GM12878 (cell line): Measurements from ENCODE around the gene CDC25A. TPM values are rescaled to one million over a fixed set of nuclear protein-coding genes. Genes with fewer than 3 reads are reported as not detected.

Experiments
- ATAC-seq: fragments of 200-7000 bp; cut with Tn5 transposase; 3 replicates; pipeline ENCODE4 v1.9.1; 2020; ENCODE audit warnings: mild to moderate bottlenecking, moderate library complexity
- BruUV-seq: library from RNA; stranded (reverse); fragments of 400-500 nt; replicated peaks from 2 replicates; lab custom pipeline; 2021; lab: Mats Ljungman, UMichigan
- CTCF ChIA-PET: fragments of 300-600 bp; sonication (Branson Sonifier 250); formaldehyde crosslinking; extraction: SDS; loops from one replicate; lab custom pipeline; 2021; ENCODE audit warnings: inconsistent platforms; lab: Yijun Ruan, JAX
- POLR2A ChIA-PET: fragments of 350-600 bp; formaldehyde crosslinking; extraction: SDS; loops from one replicate; lab custom pipeline; 2021; ENCODE audit warnings: inconsistent platforms; lab: Charles Lee
- RAD21 ChIA-PET: fragments of 300-600 bp; sonication (Branson Sonifier 250); formaldehyde crosslinking; loops from one replicate; lab custom pipeline; 2023; ENCODE audit warnings: antibody characterized with exemption; ENCODE audit not compliant: unreplicated experiment; lab: Charles Lee
- SMC1A ChIA-PET: fragments of 300-600 bp; sonication (Branson Sonifier 250); formaldehyde crosslinking; loops from one replicate; lab custom pipeline; 2023; ENCODE audit not compliant: unreplicated experiment, uncharacterized antibody; lab: Charles Lee
- DNase-seq: peaks from one replicate; pipeline ENCODE4 v3.0.0-alpha.2; 2011; ENCODE audit warnings: low read depth, low spot score
- FAIRE-seq: peaks from 3 replicates; lab custom pipeline; 2011; peaks lifted over from hg19 to GRCh38; lab: Jason Lieb, UNC
- H2AFZ ChIP-seq: 2 replicates; pipeline ENCODE4 v1.6.0; 2011; ENCODE audit warnings: low read depth, low read length, control low read depth; ENCODE audit not compliant: control insufficient read depth
- H3K27ac ChIP-seq: 2 replicates; pipeline ENCODE4 v1.5.1; 2011; ENCODE audit warnings: control low read depth; ENCODE audit not compliant: control insufficient read depth, insufficient read depth
- H3K27me3 ChIP-seq, 2 experiments: replicated peaks in 1 of 2; 2 replicates each; pipeline versions ENCODE4 v1.6.0 to v1.6.1; 2011; ENCODE audit warnings: low read length in 1 of 2; ENCODE audit not compliant: control insufficient read depth in 2 of 2, insufficient read depth in 2 of 2
- H3K36me3 ChIP-seq, 2 experiments: 2 replicates each; pipeline ENCODE4 v1.5.1; 2011; ENCODE audit warnings: low read length in 1 of 2; ENCODE audit not compliant: control insufficient read depth in 2 of 2, insufficient read depth in 2 of 2
- H3K4me1 ChIP-seq: 2 replicates; pipeline ENCODE4 v1.6.1; 2011; ENCODE audit warnings: mild to moderate bottlenecking, low read length, moderate library complexity, mixed read lengths; ENCODE audit not compliant: control insufficient read depth, insufficient read depth
- H3K4me2 ChIP-seq: 2 replicates; pipeline ENCODE4 v1.6.0; 2011; ENCODE audit warnings: control low read depth; ENCODE audit not compliant: control insufficient read depth, insufficient read depth
- H3K4me3 ChIP-seq: fragments of 200-600 bp; sonication (generic); 2 replicates; pipeline ENCODE4 v1.5.1; 2016
- H3K79me2 ChIP-seq: 2 replicates; pipeline ENCODE4 v1.6.0; 2011; ENCODE audit warnings: low read length; ENCODE audit not compliant: control insufficient read depth, insufficient read depth
- H3K9ac ChIP-seq: 2 replicates; pipeline ENCODE4 v1.8.0; 2011; ENCODE audit warnings: low read length, control low read depth, mixed read lengths; ENCODE audit not compliant: control insufficient read depth, insufficient read depth
- H3K9me3 ChIP-seq: replicated peaks from 3 replicates; pipeline ENCODE4 v1.5.1; 2011; ENCODE audit warnings: mild to moderate bottlenecking, low read length; ENCODE audit not compliant: control insufficient read depth, insufficient read depth
- H4K20me1 ChIP-seq: 2 replicates; pipeline ENCODE4 v1.6.0; 2011; ENCODE audit not compliant: control insufficient read depth, insufficient read depth
- HCFC1 ChIP-seq: fragments of 150-350 bp; IDR thresholded peaks from 2 replicates; pipeline ENCODE4 v1.6.1; 2014; ENCODE audit warnings: low read length
- HDGF ChIP-seq: fragments of 450-650 bp; IDR thresholded peaks from 2 replicates; pipeline ENCODE4 v1.6.1; 2016; ENCODE audit warnings: antibody characterized with exemption
- KDM1A ChIP-seq: fragments of 200-600 bp; sonication (generic); IDR thresholded peaks from 2 replicates; pipeline ENCODE4 v1.6.1; 2016; ENCODE audit warnings: borderline replicate concordance
- PML ChIP-seq: IDR thresholded peaks from 2 replicates; pipeline ENCODE4 v1.6.1; 2012; ENCODE audit warnings: low read length, inconsistent platforms
- WRNIP1 ChIP-seq: IDR thresholded peaks from 2 replicates; pipeline ENCODE4 v1.6.1; 2011; ENCODE audit warnings: low read depth, low read length, improper control_type of control experiment, borderline replicate concordance
- WGBS: methylation state at CpG from one replicate; pipeline ENCODE4 v1.1.6; 2016; ENCODE audit warnings: low lambda C conversion rate; ENCODE audit not compliant: insufficient replicate concordance, insufficient coverage; ENCODE audit errors: missing lambda C conversion rate; 5-methylcytosine and 5-hydroxymethylcytosine counted together
- in situ Hi-C: fragments of 300-500 bp; cut with MboI; formaldehyde crosslinking; loops from 9 replicates; pipeline ENCODE4 v1.14.3; 2018; ENCODE audit warnings: mixed read lengths
- intact Hi-C: fragments of 100-400 bp; cut with micrococcal nuclease; formaldehyde crosslinking; loops from one replicate; pipeline ENCODE4 v1.14.2; 2022; ENCODE audit not compliant: unreplicated experiment
- polyA plus RNA-seq, 11 experiments: library from polyadenylated mRNA; depleted of rRNA in 4 of 11; unstranded in 6 of 11; stranded (reverse) in 5 of 11; fragments of >200 nt; fragmentation: Nextera tagmentation in 4 of 11; fragmentation: Illumina TruSeq in 1 of 11; extraction: Ambion mirVana in 4 of 11; extraction: Trizol in 1 of 11; gene quantifications; 1 replicate in 1 of 11; 2 replicates in 10 of 11; pipeline versions ENCODE4 v1.2.1 to v1.2.3, GENCODE V29; 2011 to 2016; ENCODE audit warnings: inconsistent platforms in 2 of 11, missing spikeins in 2 of 11, low read depth in 1 of 11
- total RNA-seq, 4 experiments: library from RNA; depleted of rRNA in 3 of 4; stranded (reverse); fragments of >200 nt in 3 of 4; fragmentation: Illumina TruSeq in 1 of 4; extraction: Trizol in 1 of 4; gene quantifications; 2 replicates each; pipeline versions ENCODE4 v1.2.1 to v1.2.3, GENCODE V29; 2013 to 2021
- TF ChIP-seq, protein P1 (sequence below): IDR thresholded peaks from 2 replicates; pipeline ENCODE4 v1.6.1; 2011; ENCODE audit warnings: borderline replicate concordance, low read depth, mild to moderate bottlenecking, moderate library complexity, mixed read lengths, low read length; ENCODE audit not compliant: insufficient read depth; ENCODE audit errors: extremely low read length

Gene CDC25A
- total and polyA plus RNA-seq, 10 of the 15 experiments (the other 5 are each of a cell fraction or from before 2014, with no cell fraction given) = 2.9 to 36.6 (median 26.9) TPM

DNA sequence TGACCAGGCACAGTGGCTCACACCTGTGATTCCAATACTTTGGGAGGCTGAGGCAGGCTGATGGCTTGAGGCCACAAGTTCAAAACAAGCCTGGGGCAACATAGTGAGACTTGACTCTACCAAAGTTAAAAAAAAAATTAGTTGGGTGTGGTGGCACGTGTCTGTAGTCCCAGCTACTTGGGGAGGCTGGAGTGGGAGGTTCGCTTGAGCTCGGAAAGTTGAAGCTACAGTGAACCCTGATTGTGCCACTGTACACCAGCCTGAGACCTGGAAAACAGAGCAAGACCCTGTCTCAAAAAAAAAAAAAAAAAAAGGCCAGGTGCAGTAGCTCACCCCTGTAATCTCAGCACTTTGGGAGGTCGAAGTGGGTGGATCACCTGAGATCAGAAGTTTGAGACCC, 3.1 kb downstream of the CDC25A start:
- ATAC-seq (no peak), FAIRE-seq (no peak), DNase-seq (no peak)
- intact Hi-C loops (no loop called here), in situ Hi-C loops (no loop called here)
- Histone ChIP-seq H4K20me1 (no peaks in the 10 kb centered on the region), H3K9me3 (no peaks in the 10 kb centered on the region), H2AFZ (no peak overlapping the region), H3K9ac (no peak overlapping the region), H3K4me1 (peaks cover 12% of the 10 kb centered on the region; the same call in 1 of the 2 replicates), H3K27me3 (no peaks in the 10 kb centered on the region), H3K36me3 (peaks cover 11 to 35% of the 10 kb centered on the region in 2 experiments), H3K79me2 (peaks cover 60% of the 10 kb centered on the region), H3K4me2 (peak overlapping the region; percentile 69), H3K27ac (peak overlapping the region; percentile 23; the same call in 1 of the 2 replicates), H3K4me3 (no peak overlapping the region)
- TF ChIP-seq HCFC1 (no peak), HDGF (no peak), KDM1A (no peak), WRNIP1 (no peak), PML (no peak)
- TF ChIP-seq, protein P1, sequence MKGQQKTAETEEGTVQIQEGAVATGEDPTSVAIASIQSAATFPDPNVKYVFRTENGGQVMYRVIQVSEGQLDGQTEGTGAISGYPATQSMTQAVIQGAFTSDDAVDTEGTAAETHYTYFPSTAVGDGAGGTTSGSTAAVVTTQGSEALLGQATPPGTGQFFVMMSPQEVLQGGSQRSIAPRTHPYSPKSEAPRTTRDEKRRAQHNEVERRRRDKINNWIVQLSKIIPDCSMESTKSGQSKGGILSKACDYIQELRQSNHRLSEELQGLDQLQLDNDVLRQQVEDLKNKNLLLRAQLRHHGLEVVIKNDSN = no peak
- ChIA-PET RAD21 (interaction anchor here (1.5 kb wide), 1 partner anchor 251 kb away, joined by 4 read pairs; no protein-coding TSS in a partner anchor), CTCF (interaction anchor here (0.9 kb wide), 1 partner anchor 10 kb away, joined by 3 read pairs; no protein-coding TSS in a partner anchor), SMC1A (interaction anchor here (0.7 kb wide), 1 partner anchor 824 kb away, joined by 3 read pairs; no protein-coding TSS in a partner anchor), POLR2A (interaction anchor here (0.6 to 0.7 kb wide), 3 partner anchors 54 to 517 kb away, joined by 3 to 4 read pairs (median 4); no protein-coding TSS in a partner anchor)
- no TSS peak for BruUV-seq
- 66% methylated on average over 4 of the region's 4 CpGs for WGBS
